HEK293T (cell line): ENCODE data around the gene BMP8A.

ENCODE experiments used
- ARNT ChIP-seq: fragments of 450-650 bp; IDR thresholded peaks from 2 replicates; pipeline ENCODE4 v1.6.1; 2017; ENCODE audit warnings: mild to moderate bottlenecking
- BHLHE40 ChIP-seq: fragments of 450-650 bp; IDR thresholded peaks from 2 replicates; pipeline ENCODE4 v1.6.1; 2016; ENCODE audit warnings: mild to moderate bottlenecking, moderate library complexity, borderline replicate concordance
- ELF4 ChIP-seq: fragments of 450-650 bp; IDR thresholded peaks from 2 replicates; pipeline ENCODE4 v1.6.1; 2017; ENCODE audit warnings: antibody characterized with exemption
- FOXA1 ChIP-seq: fragments of 450-650 bp; IDR thresholded peaks from 2 replicates; pipeline ENCODE4 v1.6.1; 2016; ENCODE audit warnings: mild to moderate bottlenecking
- FOXK2 ChIP-seq: fragments of 450-650 bp; IDR thresholded peaks from 2 replicates; pipeline ENCODE4 v1.6.1; 2016; ENCODE audit warnings: mild to moderate bottlenecking
- FOXM1 ChIP-seq: fragments of 450-650 bp; IDR thresholded peaks from 2 replicates; pipeline ENCODE4 v1.6.1; 2017; ENCODE audit warnings: mild to moderate bottlenecking, borderline replicate concordance
- L3MBTL2 ChIP-seq: fragments of 450-650 bp; conservative IDR thresholded peaks from 2 replicates; pipeline ENCODE4 v1.6.1; 2016; ENCODE audit warnings: mild to moderate bottlenecking
- NFRKB ChIP-seq: fragments of 450-650 bp; IDR thresholded peaks from 2 replicates; pipeline ENCODE4 v1.6.1; 2016; ENCODE audit warnings: mild to moderate bottlenecking, moderate library complexity
- SP1 ChIP-seq: fragments of 450-650 bp; IDR thresholded peaks from 2 replicates; pipeline ENCODE4 v1.6.1; 2017
- TARDBP ChIP-seq: fragments of 450-650 bp; IDR thresholded peaks from 2 replicates; pipeline ENCODE4 v1.6.1; 2016
- ZNF384 ChIP-seq: fragments of 450-650 bp; IDR thresholded peaks from 2 replicates; pipeline ENCODE4 v1.6.1; 2016

DNA sequence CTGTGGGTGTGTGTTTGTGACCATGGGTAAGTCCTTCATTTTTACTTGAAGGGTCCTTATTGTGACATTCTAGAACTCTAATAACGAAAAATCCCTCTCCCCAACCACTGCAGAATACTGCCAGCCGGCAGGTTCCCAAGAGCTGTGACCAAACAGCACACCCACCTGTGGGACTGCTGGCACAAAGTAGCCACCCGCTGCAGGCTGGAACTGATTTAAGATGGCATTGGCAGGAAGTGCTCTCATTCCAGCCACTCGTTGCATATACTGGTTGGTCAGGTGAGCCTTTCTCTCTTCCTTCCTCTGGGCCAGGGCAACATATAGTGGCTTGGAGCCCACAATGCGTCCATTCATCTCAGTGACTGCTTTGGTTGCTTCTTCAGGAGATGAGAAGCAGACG, 73.5 kb downstream of the BMP8A start:
- TF ChIP-seq BHLHE40, result no peak
- TF ChIP-seq NFRKB, result no peak
- TF ChIP-seq FOXA1, result no peak
- no peak for TF ChIP-seq TARDBP
- no peak for TF ChIP-seq L3MBTL2
- TF ChIP-seq ELF4, result no peak
- TF ChIP-seq ARNT, result no peak
- TF ChIP-seq ZNF384, result no peak
- TF ChIP-seq SP1, result no peak
- TF ChIP-seq FOXM1, result no peak
- TF ChIP-seq FOXK2, result no peak
